Measurements from ENCODE around the gene FARP1. TPM values are rescaled to one million over a fixed set of nuclear protein-coding genes. Genes with fewer than 3 reads are reported as not detected.

Gene FARP1
- total and polyA plus RNA-seq, 2 of the 8 experiments (the other 6 are each of a cell fraction or from before 2014, with no cell fraction given) = 24.7 to 104 TPM

DNA sequence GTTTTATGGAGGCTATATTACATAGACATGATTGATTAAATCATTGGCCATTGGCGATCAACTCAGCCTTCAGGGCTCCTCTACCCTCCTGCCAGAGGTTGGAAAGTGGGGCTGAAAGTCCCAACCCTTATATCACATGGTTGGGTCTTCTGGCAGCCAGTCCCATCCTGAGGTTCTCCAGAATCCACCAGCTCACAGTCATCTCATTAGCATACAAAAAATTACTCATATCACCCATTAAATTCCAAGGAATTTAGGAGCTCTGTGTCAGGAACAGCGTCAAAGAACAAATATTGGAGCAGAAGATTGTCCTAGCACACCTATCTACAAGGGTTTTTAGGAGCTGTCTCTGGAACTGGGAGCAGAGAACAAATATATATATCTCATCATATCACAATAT lies 39.4 kb upstream of the FARP1 start (continued):
- TF ChIP-seq TEAD4 (IDR thresholded peaks at IDR 0.05; ENCODE audit: low read depth, low read length) (no peak), NRF1 (IDR thresholded peaks at IDR 0.05; ENCODE audit: low read depth, low read length) (no peak), NANOG (IDR thresholded peaks at IDR 0.05; ENCODE audit: insufficient read depth, low read depth, low read length, poor library complexity, severe bottlenecking) (no peak), RXRA (IDR thresholded peaks at IDR 0.05; ENCODE audit: insufficient read depth, low read depth, low read length) (no peak), CHD2 (IDR thresholded peaks at IDR 0.05; ENCODE audit: low read length) (no peak), SUZ12 (IDR thresholded peaks at IDR 0.05; ENCODE audit: low read length) (no peak)

All from H1 (cell line).